GM15510 (cell line): Measurements from ENCODE around the gene OR56B4.

ENCODE experiments used
- POLR2A ChIP-seq: IDR thresholded peaks from 3 replicates; pipeline ENCODE4 v1.6.1; 2011; ENCODE audit warnings: borderline replicate concordance; ENCODE audit not compliant: insufficient read length; ENCODE audit errors: extremely low read depth

Gene OR56B4

DNA sequence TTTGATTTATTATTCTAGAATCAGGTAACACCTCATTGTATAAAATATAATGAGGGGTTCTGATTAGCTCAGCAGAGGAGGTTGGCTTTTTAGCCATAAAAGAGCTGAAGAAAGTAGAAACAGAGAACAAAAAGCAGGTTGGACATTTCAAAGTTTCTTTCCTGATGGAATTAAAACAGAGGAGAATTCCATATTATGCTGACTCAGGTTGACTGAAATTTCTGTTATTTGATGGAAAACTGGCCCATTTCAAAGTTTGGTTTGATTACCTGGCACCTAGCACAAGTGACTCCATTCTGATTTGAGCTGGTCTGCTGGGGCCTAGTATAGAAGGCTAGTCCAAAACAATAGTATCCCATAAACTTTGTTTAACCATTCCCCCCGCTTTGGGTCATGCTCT is 24.9 kb downstream of the OR56B4 start:
- no peak for TF ChIP-seq POLR2A

DNA sequence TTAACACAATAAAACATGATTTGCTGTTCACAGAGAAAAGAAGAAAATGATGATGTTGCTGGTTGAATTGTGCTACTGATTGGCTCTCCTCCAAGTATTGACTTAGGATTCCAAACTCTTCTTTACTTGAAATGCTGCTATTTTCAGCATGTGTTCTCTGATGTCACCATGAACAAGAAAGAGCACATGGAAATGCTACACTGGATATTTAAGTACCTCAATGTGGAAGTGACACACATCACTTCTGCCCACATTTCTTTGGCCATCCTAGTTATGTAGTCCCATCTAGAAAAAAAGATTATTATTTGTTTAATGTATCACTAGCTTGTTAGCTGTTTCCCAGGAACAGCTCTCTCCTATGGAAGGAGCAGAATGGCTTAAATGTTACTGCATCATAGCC is 35.5 kb downstream of the OR56B4 start:
- TF ChIP-seq POLR2A: no peak

DNA sequence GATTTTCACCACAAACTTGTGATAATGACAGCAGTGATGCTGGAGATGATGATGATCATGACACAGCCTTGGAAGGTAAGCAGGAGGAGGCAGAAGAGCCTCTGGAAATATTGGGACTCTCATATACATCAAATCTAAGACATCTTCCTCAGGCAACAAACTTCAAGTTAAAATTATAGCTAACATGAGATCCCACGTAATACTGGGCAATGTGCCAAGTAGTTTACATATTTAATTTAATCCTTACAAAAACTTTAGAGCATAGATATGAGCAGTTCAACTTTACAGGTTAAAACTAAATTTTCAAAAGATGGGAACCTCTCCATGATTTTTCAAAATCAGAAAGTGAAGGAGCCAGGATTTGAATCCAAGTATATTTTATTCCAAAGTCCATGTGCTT is 43.6 kb downstream of the OR56B4 start:
- no peak for TF ChIP-seq POLR2A

DNA sequence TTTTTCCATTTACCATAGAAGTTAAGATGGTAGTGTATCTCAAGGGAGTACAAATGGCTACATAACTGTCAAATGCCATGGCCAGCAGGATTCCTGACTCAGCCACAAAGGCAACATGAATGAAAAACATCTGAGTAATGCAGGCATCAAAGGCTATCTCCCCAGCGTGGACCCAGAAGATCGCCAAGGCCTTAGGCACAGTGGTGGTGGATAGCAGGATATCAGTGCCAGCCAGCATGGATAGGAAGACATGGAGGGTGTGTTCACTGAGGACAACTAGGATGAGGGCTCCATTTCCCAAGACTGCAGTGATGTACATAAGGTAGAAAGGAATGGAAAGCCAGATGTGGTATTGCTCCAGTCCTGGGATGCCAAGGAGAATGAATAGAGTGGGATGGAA is 44.6 kb downstream of the OR56B4 start:
- TF ChIP-seq POLR2A: no peak

DNA sequence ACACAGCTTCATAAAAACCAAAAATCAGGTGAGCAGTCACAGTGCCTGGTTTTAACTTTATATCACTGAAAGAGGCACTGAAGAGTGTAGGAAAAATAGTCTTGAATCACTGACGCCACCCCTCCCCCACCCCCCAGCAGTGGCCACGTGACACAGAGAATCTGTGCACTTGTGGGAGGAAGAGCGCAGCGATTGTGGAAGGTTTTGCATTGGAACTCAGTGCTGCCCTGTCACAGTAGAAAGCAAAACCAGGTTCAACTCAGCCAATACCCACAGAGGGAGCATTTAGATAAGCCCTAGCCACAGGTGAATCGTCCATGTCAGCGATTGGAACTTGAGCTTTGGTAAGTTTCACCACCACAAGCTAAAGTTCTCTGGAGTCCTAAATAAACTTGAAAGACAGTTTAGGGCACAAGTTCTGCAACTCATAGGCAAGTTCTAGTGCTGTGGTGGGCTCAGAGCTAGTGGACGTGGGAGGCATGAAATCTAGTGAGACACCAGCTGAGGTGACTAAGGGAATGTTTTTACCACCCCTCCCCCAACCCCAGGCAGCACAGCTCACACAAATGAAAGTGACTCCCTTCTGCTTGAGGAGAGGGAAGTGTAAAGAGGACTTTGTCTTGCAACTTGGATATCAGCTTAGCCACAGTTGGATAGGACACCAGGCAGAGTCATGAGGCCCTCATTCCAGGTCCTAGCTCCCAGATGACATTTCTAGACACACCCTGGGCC is 49.3 kb downstream of the OR56B4 start:
- TF ChIP-seq POLR2A: no peak
